ENCODE results near the gene GPR180. TPM values are rescaled to one million over a fixed set of nuclear protein-coding genes. Genes with fewer than 3 reads are reported as not detected.

GPR180 gene
- total RNA-seq, 1 donor from 2014 or later, result 5.6 TPM

GRCh38 chr13:94599877-94600276 lies 1.8 kb upstream of the GPR180 start:
- DNase-seq (ENCODE audit: extremely low spot score in 2 of 2), result no peak
- Histone ChIP-seq H3K9me3 (no peaks in the 10 kb centered on the region), H3K4me1 (peaks cover 12% of the 10 kb centered on the region), H3K27ac (no peak overlapping the region), H3K4me3 (no peak overlapping the region), H3K27me3 (no peaks in the 10 kb centered on the region), H3K36me3 (no peaks in the 10 kb centered on the region)
- TF ChIP-seq POLR2A (IDR thresholded peaks at IDR 0.05) (no peak), CTCF (IDR thresholded peaks at IDR 0.05) (no peak), POLR2AphosphoS5 (IDR thresholded peaks at IDR 0.05; ENCODE audit: insufficient read depth in 1 of 2, low read depth in 1 of 2) (no peak)
- intact Hi-C loops (cut with DNase I), result loop anchor here (10.0 kb wide), 1 partner anchor 55 kb away; no protein-coding TSS in a partner anchor

GRCh38 chr13:94602467-94602866 lies 810 bp downstream of the GPR180 start:
- peak overlapping the region; percentile 89 for H3K27ac ChIP-seq
- H3K36me3 ChIP-seq, result no peaks in the 10 kb centered on the region
- intact Hi-C loops (cut with DNase I), result loop anchor here (10.0 kb wide), 1 partner anchor 58 kb away; no protein-coding TSS in a partner anchor
- TF ChIP-seq POLR2AphosphoS5 (IDR thresholded peaks at IDR 0.05; ENCODE audit: insufficient read depth in 1 of 2, low read depth in 1 of 2) (no peak), CTCF (IDR thresholded peaks at IDR 0.05) (no peak), POLR2A (IDR thresholded peaks at IDR 0.05) (no peak)
- DNase-seq (ENCODE audit: extremely low spot score in 2 of 2), result no peak
- H3K27me3 ChIP-seq, result no peaks in the 10 kb centered on the region
- no peaks in the 10 kb centered on the region for H3K9me3 ChIP-seq
- H3K4me1 ChIP-seq, result no peaks in the 10 kb centered on the region
- peak overlapping the region; percentile 72 to 98 for H3K4me3 ChIP-seq

GRCh38 chr13:94607056-94607455 lies 5.4 kb downstream of the GPR180 start:
- Histone ChIP-seq H3K27ac (no peak overlapping the region), H3K9me3 (no peaks in the 10 kb centered on the region), H3K36me3 (peaks cover 0 to 5% of the 10 kb centered on the region in 2 donors), H3K27me3 (no peaks in the 10 kb centered on the region), H3K4me1 (no peaks in the 10 kb centered on the region), H3K4me3 (no peak overlapping the region)
- TF ChIP-seq POLR2AphosphoS5 (IDR thresholded peaks at IDR 0.05; ENCODE audit: insufficient read depth in 1 of 2, low read depth in 1 of 2), result no peak
- TF ChIP-seq POLR2A (IDR thresholded peaks at IDR 0.05), result no peak
- TF ChIP-seq CTCF (IDR thresholded peaks at IDR 0.05), result no peak
- DNase-seq (ENCODE audit: extremely low spot score in 2 of 2), result no peak
- intact Hi-C loops (cut with DNase I), result loop anchor here (10.0 kb wide), 1 partner anchor 62 kb away; no protein-coding TSS in a partner anchor

GRCh38 chr13:94607939-94608338 lies 6.3 kb downstream of the GPR180 start:
- TF ChIP-seq CTCF (IDR thresholded peaks at IDR 0.05) (no peak), POLR2AphosphoS5 (IDR thresholded peaks at IDR 0.05; ENCODE audit: insufficient read depth in 1 of 2, low read depth in 1 of 2) (no peak), POLR2A (IDR thresholded peaks at IDR 0.05) (no peak)
- no peak overlapping the region for H3K27ac ChIP-seq
- no peak for DNase-seq (ENCODE audit: extremely low spot score in 2 of 2)
- intact Hi-C loops (cut with DNase I), result loop anchor here (10.0 kb wide), 1 partner anchor 63 kb away; no protein-coding TSS in a partner anchor
- no peaks in the 10 kb centered on the region for H3K27me3 ChIP-seq
- H3K36me3 ChIP-seq, result peaks cover 0 to 5% of the 10 kb centered on the region in 2 donors
- H3K4me1 ChIP-seq, result no peaks in the 10 kb centered on the region
- no peak overlapping the region for H3K4me3 ChIP-seq
- H3K9me3 ChIP-seq, result no peaks in the 10 kb centered on the region

- H3K27me3 ChIP-seq, result no peaks in the 10 kb centered on the region
These were observed 6.9 kb downstream of the GPR180 start for GRCh38 chr13:94608586-94608985.

More at GRCh38 chr13:94608586-94608985, 6.9 kb downstream of the GPR180 start:
- Histone ChIP-seq H3K4me3 (no peak overlapping the region), H3K36me3 (peaks cover 0 to 5% of the 10 kb centered on the region in 2 donors), H3K27ac (no peak overlapping the region), H3K9me3 (no peaks in the 10 kb centered on the region), H3K4me1 (no peaks in the 10 kb centered on the region)
- intact Hi-C loops (cut with DNase I), result loop anchor here (10.0 kb wide), 1 partner anchor 64 kb away; no protein-coding TSS in a partner anchor
- no peak for DNase-seq (ENCODE audit: extremely low spot score in 2 of 2)
- no peak for TF ChIP-seq POLR2A (IDR thresholded peaks at IDR 0.05)
- no peak for TF ChIP-seq POLR2AphosphoS5 (IDR thresholded peaks at IDR 0.05; ENCODE audit: insufficient read depth in 1 of 2, low read depth in 1 of 2)
- no peak for TF ChIP-seq CTCF (IDR thresholded peaks at IDR 0.05)
